Esophagus muscularis mucosa (tissue), 4 donors: ENCODE data around the gene CLBA1. TPM values are rescaled to one million over a fixed set of nuclear protein-coding genes. Genes with fewer than 3 reads are reported as not detected.

Experiments
- DNase-seq: peaks from one replicate; pipeline ENCODE4 v3.0.0-alpha.2; 2017; ENCODE audit errors: extremely low spot score
- H3K27ac ChIP-seq, 4 donors: fragments of 200-600 bp; sonication (generic); replicated peaks in 1 of 4; 1 replicate in 3 of 4; 2 replicates in 1 of 4; pipeline ENCODE4 v1.5.1; 2016 to 2019; ENCODE audit warnings: mild to moderate bottlenecking in 1 of 4
- H3K27me3 ChIP-seq, 4 donors: fragments of 200-600 bp; sonication (generic); one replicate each; pipeline versions ENCODE4 v1.5.1 to v1.6.0; 2016 to 2019
- H3K36me3 ChIP-seq, 4 donors: fragments of 200-600 bp; sonication (generic); one replicate each; pipeline ENCODE4 v1.5.1; 2016 to 2019
- H3K4me1 ChIP-seq, 4 donors: fragments of 200-600 bp; sonication (generic); one replicate each; pipeline ENCODE4 v1.5.1; 2016 to 2019
- H3K4me3 ChIP-seq, 4 donors: fragments of 200-600 bp; sonication (generic); 1 replicate in 2 of 4; 2 replicates in 2 of 4; pipeline ENCODE4 v1.5.1; 2016 to 2019; ENCODE audit warnings: mild to moderate bottlenecking in 4 of 4, moderate library complexity in 1 of 4
- H3K9me3 ChIP-seq, 4 donors: fragments of 200-600 bp; sonication (generic); 1 replicate in 3 of 4; 2 replicates in 1 of 4; pipeline ENCODE4 v1.5.1; 2016 to 2019
- CTCF ChIP-seq, 3 experiments: fragments of 200-600 bp in 2 of 3; fragments of 450-650 bp in 1 of 3; sonication (generic) in 2 of 3; IDR thresholded peaks; one replicate each; pipeline ENCODE4 v1.5.1; 2017 to 2019; ENCODE audit warnings: antibody characterized with exemption in 3 of 3, mild to moderate bottlenecking in 2 of 3, moderate library complexity in 1 of 3
- EP300 ChIP-seq: sonication (generic); formaldehyde crosslinking; IDR thresholded peaks from one replicate; pipeline ENCODE4 v1.6.1; 2017; ENCODE audit warnings: antibody characterized with exemption
- POLR2A ChIP-seq: fragments of 450-650 bp; IDR thresholded peaks from one replicate; pipeline ENCODE4 v1.6.1; 2017; ENCODE audit warnings: antibody characterized with exemption, moderate library complexity, mild to moderate bottlenecking, low read depth
- POLR2AphosphoS5 ChIP-seq, 2 donors: sonication (generic); formaldehyde crosslinking; IDR thresholded peaks; one replicate each; pipeline ENCODE4 v1.6.1; 2017; ENCODE audit warnings: antibody characterized with exemption in 2 of 2
- WGBS: methylation state at CpG from one replicate; pipeline ENCODE4 v1.1.5; 2018; 5-methylcytosine and 5-hydroxymethylcytosine counted together
- intact Hi-C: fragments of 100-400 bp; cut with DNase I; formaldehyde crosslinking; loops from one replicate; pipeline ENCODE4 v1.15.1; 2023
- total RNA-seq, 4 donors: library from RNA; depleted of rRNA; stranded (reverse); fragments of >200 nt; gene quantifications; one replicate each; pipeline versions ENCODE4 v1.1.0 to v1.2.1, GENCODE V29; 2016

The CLBA1 gene
- total RNA-seq, 4 donors from 2014 or later, result 3.7 to 9.8 (median 6.7) TPM

GRCh38 chr14:105023144-105023543 is 37.6 kb downstream of the CLBA1 start:
- H3K27me3 ChIP-seq, result no peaks in the 10 kb centered on the region
- 70% methylated on average over 11 of the region's 11 CpGs for WGBS
- H3K4me3 ChIP-seq, result no peak overlapping the region
- no peak overlapping the region for H3K27ac ChIP-seq
- no peaks in the 10 kb centered on the region for H3K36me3 ChIP-seq
- H3K9me3 ChIP-seq, result no peaks in the 10 kb centered on the region
- peaks cover 23 to 38% (median 35%) of the 10 kb centered on the region in 4 donors for H3K4me1 ChIP-seq
- DNase-seq, result no peak
- intact Hi-C loops, result no loop called here
- TF ChIP-seq CTCF (IDR thresholded peaks at IDR 0.05), result no peak
- no peak for TF ChIP-seq EP300
- TF ChIP-seq POLR2A, result no peak
- no peak for TF ChIP-seq POLR2AphosphoS5 (IDR thresholded peaks at IDR 0.05)

DNA sequence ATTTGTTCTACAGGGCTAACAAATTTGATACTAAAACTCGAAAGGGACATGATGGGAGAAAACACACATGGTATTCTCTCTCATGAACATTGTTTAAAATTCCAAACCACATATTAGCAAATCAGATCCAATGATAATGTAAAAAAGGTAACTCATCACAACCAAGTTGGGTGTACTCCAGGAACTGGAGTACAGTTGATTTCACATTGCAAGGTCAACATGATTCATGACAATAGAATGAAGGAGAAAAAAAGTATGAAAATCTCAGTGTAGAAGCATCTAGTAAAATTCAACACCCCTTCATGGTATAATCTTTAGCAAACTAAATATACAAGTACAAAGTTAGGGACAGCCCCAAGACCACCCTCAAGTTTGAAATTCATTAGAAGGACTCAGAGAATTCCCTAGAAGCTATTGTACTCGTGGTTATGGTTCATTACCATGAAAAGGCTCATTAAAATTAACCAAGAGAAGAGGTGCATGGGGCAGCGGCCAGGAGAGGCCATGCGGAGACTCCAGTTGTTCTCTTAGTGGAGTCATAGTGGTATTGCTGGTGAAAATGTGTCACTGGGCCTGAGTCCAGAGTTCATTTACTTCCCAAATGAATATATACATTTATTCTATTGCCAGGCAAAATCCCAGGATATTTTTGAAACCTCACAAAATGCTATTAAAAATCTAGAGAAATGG is 38.3 kb downstream of the CLBA1 start:
- H3K9me3 ChIP-seq, result no peaks in the 10 kb centered on the region
- no peak overlapping the region for H3K27ac ChIP-seq
- no peaks in the 10 kb centered on the region for H3K27me3 ChIP-seq
- WGBS, result 75% methylated on average over 4 of the region's 4 CpGs
- no peak overlapping the region for H3K4me3 ChIP-seq
- no peaks in the 10 kb centered on the region for H3K36me3 ChIP-seq
- H3K4me1 ChIP-seq, result peaks cover 23 to 33% (median 28%) of the 10 kb centered on the region in 4 donors
- intact Hi-C loops, result no loop called here
- DNase-seq, result no peak
- TF ChIP-seq POLR2AphosphoS5 (IDR thresholded peaks at IDR 0.05) (no peak), EP300 (no peak), POLR2A (no peak), CTCF (IDR thresholded peaks at IDR 0.05) (no peak)

- intact Hi-C loops, result no loop called here
- Histone ChIP-seq H3K4me1 (peaks cover 9 to 18% (median 13%) of the 10 kb centered on the region in 4 donors), H3K27ac (no peak overlapping the region), H3K27me3 (peaks cover 0 to 5% (median 0%) of the 10 kb centered on the region in 4 donors), H3K4me3 (no peak overlapping the region), H3K36me3 (no peaks in the 10 kb centered on the region), H3K9me3 (no peaks in the 10 kb centered on the region)
- 99% methylated on average over 6 of the region's 6 CpGs for WGBS
- TF ChIP-seq EP300, result no peak
- TF ChIP-seq POLR2A, result no peak
- no peak for TF ChIP-seq POLR2AphosphoS5 (IDR thresholded peaks at IDR 0.05)
- TF ChIP-seq CTCF (IDR thresholded peaks at IDR 0.05), result no peak
- DNase-seq, result no peak
These were observed 39.8 kb downstream of the CLBA1 start for GRCh38 chr14:105025429-105025828.

DNA sequence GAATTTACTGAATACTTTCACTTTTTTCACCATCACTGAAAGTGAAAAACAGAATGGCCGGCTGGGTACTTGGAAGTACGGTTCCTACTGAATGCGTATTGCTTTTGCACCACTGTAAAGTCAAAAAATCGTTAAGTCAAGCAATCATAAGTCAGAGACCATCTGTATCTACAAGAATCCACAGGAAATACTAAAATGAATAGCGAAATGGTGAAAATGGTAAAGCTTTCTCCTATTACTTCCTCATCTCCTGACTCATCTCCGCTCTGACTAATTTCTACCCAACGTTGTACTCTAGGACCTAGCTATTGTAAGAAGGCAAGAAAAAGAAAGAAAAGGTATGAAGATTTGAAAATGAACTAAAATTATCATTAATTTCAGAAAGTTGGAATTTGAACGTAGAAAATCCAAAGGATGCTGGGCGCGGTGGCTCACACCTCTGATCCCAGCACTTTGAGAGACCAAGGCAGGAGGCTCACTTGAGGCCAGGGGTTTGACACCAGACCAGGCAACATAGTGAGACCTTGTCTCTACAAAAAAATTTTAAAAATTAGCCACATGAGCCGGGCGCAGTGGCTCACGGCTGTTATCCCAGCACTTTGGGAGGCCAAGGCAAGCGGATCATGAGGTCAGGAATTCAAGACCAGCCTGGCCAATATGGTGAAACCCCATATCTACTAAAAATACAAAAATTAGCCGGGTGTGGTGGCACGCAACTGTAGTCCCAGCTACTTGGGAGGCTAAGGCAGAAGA is 40.6 kb downstream of the CLBA1 start:
- H3K9me3 ChIP-seq, result no peaks in the 10 kb centered on the region
- no peak for DNase-seq

More for the DNA sequence above, 40.6 kb downstream of the CLBA1 start:
- H3K4me1 ChIP-seq, result peaks cover 9 to 16% (median 10%) of the 10 kb centered on the region in 4 donors
- H3K4me3 ChIP-seq, result no peak overlapping the region
- 90% methylated on average over 16 of the region's 16 CpGs for WGBS
- intact Hi-C loops, result no loop called here
- no peak overlapping the region for H3K27ac ChIP-seq
- H3K27me3 ChIP-seq, result peaks cover 0 to 9% (median 0%) of the 10 kb centered on the region in 4 donors
- no peak for TF ChIP-seq CTCF (IDR thresholded peaks at IDR 0.05)
- TF ChIP-seq POLR2AphosphoS5 (IDR thresholded peaks at IDR 0.05), result no peak
- no peak for TF ChIP-seq POLR2A
- TF ChIP-seq EP300, result no peak
- H3K36me3 ChIP-seq, result no peaks in the 10 kb centered on the region
